RKO (cell line): ENCODE data around the gene RAB7A.

Source experiments
- DNase-seq: peaks from one replicate; pipeline ENCODE4 v3.0.0-alpha.2; 2016; ENCODE audit warnings: low spot score

The RAB7A gene

GRCh38 chr3:128853826-128854225 lies 127.8 kb downstream of the RAB7A start:
- DNase-seq: no peak

- DNase-seq: no peak
Measured at GRCh38 chr3:128854475-128854874, 128.5 kb downstream of the RAB7A start.

DNA sequence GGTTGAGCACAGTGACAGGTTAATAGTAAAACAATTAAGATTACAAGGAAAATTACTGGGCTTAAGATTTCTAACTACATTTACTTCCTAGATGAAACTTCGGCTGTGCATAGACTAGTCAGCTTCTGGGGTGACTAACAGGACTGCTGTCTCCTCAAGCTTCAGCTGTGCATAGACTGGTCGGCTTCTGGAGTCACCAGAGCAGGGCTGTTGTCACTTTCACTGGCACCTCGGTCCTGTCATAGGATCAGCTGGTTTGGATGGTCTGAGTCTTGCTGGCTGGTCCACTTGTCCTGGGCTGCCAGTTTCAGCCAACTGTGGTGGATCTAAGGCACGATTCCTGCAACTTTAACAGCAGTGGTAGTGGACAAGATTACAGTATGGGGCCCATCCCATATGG lies 129.6 kb downstream of the RAB7A start:
- DNase-seq: no peak

- DNase-seq: no peak
Measured at GRCh38 chr3:128858167-128858566, 132.2 kb downstream of the RAB7A start.

DNA sequence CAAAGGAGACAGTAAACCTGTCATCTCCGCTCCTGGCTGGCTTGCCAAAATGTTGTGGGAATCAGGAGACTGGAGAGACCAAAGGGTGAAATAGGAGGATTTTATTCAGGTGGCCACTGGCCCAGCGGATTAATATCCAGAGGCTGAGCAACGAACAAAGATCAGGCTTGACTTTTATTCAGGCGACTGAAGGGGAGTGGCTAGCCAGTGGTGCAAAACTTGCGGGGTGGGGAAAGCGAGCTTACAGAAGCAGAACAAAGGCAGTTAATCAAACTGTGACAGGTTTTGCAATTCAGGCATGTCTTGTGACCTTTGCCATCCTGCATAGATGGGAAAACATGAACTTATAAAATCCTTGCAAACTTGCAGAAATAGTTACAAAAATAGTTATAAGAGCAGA lies 133.6 kb downstream of the RAB7A start:
- DNase-seq: no peak

- no peak for DNase-seq
Measured at GRCh38 chr3:128861491-128861890, 135.5 kb downstream of the RAB7A start.

- no peak for DNase-seq
Measured at GRCh38 chr3:128863560-128863959, 137.6 kb downstream of the RAB7A start.
